Transverse colon (tissue), 4 donors: ENCODE measurements around the gene CCDC136.

Experiments
- EP300 ChIP-seq: sonication (generic); formaldehyde crosslinking; IDR thresholded peaks from one replicate; pipeline ENCODE4 v1.6.1; 2017; ENCODE audit warnings: antibody characterized with exemption, low read depth
- POLR2AphosphoS5 ChIP-seq, 3 donors: sonication (generic); formaldehyde crosslinking; IDR thresholded peaks; one replicate each; pipeline ENCODE4 v1.6.1; 2016; ENCODE audit warnings: antibody characterized with exemption in 3 of 3
- TF ChIP-seq, protein P1 (sequence below), 5 experiments: fragments of 200-600 bp in 3 of 5; fragments of 450-650 bp in 2 of 5; sonication (generic) in 3 of 5; IDR thresholded peaks; 1 replicate in 2 of 5; 2 replicates in 3 of 5; pipeline ENCODE4 v1.5.1; 2016 to 2017; ENCODE audit warnings: antibody characterized with exemption in 5 of 5, inconsistent platforms in 3 of 5, mild to moderate bottlenecking in 2 of 5, moderate library complexity in 1 of 5

DNA sequence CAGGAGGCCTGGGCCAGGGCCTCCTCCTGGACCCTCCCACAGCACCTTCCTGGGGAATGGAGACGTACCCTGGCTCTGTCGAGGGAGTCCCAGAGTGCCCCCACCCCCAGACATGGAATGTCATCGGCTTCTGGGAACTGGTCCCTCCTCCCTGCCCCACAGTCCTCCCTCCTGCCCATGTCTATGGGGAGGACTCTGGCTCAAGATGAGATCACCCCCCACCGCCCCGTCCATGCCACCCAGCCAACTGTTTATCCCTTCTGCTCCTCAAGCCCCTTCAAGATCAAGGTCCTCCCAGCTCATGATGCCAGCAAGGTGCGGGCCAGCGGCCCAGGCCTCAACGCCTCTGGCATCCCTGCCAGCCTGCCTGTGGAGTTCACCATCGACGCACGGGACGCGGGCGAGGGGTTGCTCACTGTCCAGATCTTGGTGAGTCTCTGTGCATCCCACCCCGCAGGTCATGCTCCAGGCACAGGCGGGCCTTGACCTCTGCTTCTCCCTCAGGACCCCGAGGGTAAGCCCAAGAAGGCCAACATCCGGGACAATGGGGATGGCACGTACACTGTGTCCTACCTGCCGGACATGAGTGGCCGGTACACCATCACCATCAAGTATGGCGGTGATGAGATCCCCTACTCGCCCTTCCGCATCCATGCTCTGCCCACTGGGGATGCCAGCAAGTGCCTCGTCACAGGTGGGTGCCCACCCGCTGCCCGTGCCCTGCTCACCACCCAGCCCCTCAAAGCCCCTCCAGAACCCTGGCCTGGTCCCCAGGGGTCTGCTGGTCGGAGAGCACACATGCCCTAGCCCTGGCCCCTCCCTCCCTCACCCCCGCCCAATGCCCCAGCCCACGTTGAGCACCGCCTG lies 56.8 kb downstream of the CCDC136 start:
- TF ChIP-seq, protein P1, sequence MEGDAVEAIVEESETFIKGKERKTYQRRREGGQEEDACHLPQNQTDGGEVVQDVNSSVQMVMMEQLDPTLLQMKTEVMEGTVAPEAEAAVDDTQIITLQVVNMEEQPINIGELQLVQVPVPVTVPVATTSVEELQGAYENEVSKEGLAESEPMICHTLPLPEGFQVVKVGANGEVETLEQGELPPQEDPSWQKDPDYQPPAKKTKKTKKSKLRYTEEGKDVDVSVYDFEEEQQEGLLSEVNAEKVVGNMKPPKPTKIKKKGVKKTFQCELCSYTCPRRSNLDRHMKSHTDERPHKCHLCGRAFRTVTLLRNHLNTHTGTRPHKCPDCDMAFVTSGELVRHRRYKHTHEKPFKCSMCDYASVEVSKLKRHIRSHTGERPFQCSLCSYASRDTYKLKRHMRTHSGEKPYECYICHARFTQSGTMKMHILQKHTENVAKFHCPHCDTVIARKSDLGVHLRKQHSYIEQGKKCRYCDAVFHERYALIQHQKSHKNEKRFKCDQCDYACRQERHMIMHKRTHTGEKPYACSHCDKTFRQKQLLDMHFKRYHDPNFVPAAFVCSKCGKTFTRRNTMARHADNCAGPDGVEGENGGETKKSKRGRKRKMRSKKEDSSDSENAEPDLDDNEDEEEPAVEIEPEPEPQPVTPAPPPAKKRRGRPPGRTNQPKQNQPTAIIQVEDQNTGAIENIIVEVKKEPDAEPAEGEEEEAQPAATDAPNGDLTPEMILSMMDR (IDR thresholded peaks at IDR 0.05): no peak
- TF ChIP-seq POLR2AphosphoS5 (IDR thresholded peaks at IDR 0.05) (no peak), EP300 (no peak)
